MCF 10A (cell line): ENCODE results near the gene BLOC1S1. TPM values are rescaled to one million over a fixed set of nuclear protein-coding genes. Genes with fewer than 3 reads are reported as not detected.
A peak's percentile ranks its signal among the peaks of the same experiment; 100 is the strongest.

ENCODE experiments used
- BruUV-seq: library from RNA; stranded (reverse); fragments of 400-500 nt; replicated peaks from 2 replicates; lab custom pipeline; 2021; lab: Mats Ljungman, UMichigan
- CTCF ChIA-PET: fragments of 300-600 bp; sonication (Branson Sonifier 250); formaldehyde crosslinking; extraction: SDS; loops from one replicate; lab custom pipeline; 2021; ENCODE audit warnings: antibody characterized with exemption, inconsistent platforms; lab: Yijun Ruan, JAX
- POLR2A ChIA-PET: fragments of 300-600, 350-650 bp; sonication (Branson Sonifier 250); formaldehyde crosslinking; extraction: SDS; loops from one replicate; lab custom pipeline; 2020; ENCODE audit warnings: antibody characterized with exemption, inconsistent platforms; lab: Yijun Ruan, JAX
- DNase-seq: peaks from one replicate; pipeline ENCODE4 v3.0.0-alpha.2; 2018; ENCODE audit not compliant: unreplicated experiment
- H3K27ac Mint-ChIP-seq: one replicate; pipeline ENCODE4 v1.8.0; 2022; ENCODE audit warnings: mild to moderate bottlenecking, low read depth, mixed read lengths; ENCODE audit not compliant: unreplicated experiment
- H3K27me3 Mint-ChIP-seq: one replicate; pipeline ENCODE4 v1.8.0; 2022; ENCODE audit warnings: mixed read lengths; ENCODE audit not compliant: insufficient read depth, unreplicated experiment
- H3K36me3 Mint-ChIP-seq: one replicate; pipeline ENCODE4 v1.8.0; 2022; ENCODE audit warnings: mild to moderate bottlenecking, moderate library complexity, mixed read lengths; ENCODE audit not compliant: insufficient read depth, unreplicated experiment
- H3K4me1 Mint-ChIP-seq: one replicate; pipeline ENCODE4 v1.8.0; 2022; ENCODE audit warnings: mixed read lengths; ENCODE audit not compliant: insufficient read depth, unreplicated experiment
- H3K4me3 Mint-ChIP-seq: one replicate; pipeline ENCODE4 v1.8.0; 2022; ENCODE audit warnings: mild to moderate bottlenecking, moderate library complexity, mixed read lengths; ENCODE audit not compliant: unreplicated experiment
- H3K9me3 Mint-ChIP-seq: one replicate; pipeline ENCODE4 v1.8.0; 2022; ENCODE audit warnings: mixed read lengths; ENCODE audit not compliant: unreplicated experiment
- intact Hi-C: fragments of 100-400 bp; cut with micrococcal nuclease; formaldehyde crosslinking; loops from 2 replicates; pipeline ENCODE4 v1.14.1; 2022
- total RNA-seq: library from RNA; stranded (reverse); gene quantifications from 2 replicates; pipeline ENCODE4 v1.2.3, GENCODE V29; 2022
- TF ChIP-seq, protein P1 (sequence below): fragments of 200-600 bp; IDR thresholded peaks from one replicate; pipeline ENCODE4 v1.8.0; 2022; ENCODE audit warnings: antibody characterized with exemption, mild to moderate bottlenecking; ENCODE audit not compliant: unreplicated experiment

BLOC1S1 gene
- total RNA-seq, 1 experiment from 2014 or later, result 75.8 TPM

DNA sequence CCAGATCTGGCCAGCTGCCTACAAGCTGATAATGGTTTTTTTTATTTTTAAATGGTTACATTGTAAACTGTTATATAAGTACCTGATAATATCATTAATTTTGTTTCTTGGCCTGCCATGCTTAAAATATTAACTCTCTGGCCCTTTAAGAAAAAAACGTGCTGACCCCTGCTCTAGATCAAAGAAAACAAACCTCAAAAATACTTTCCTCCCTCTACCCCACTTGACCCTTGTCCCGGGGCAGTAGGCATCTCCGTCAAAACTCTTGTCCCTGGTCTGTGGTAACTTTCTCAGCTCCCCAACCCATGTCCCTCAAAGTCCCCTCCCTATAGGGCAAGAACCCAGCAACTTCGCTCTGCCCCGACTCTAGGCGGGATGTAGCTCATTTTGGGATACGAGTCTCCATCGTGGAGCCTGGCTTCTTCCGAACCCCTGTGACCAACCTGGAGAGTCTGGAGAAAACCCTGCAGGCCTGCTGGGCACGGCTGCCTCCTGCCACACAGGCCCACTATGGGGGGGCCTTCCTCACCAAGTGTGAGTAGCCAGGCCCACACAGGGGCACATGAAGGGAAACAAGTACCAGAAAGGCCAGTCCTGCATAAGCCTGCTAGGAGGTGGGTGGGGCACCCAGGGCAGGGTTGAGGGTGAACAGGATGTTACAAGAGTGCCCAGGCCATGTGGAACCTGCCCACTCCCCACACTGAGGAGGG, 7.8 kb downstream of the BLOC1S1 start:
- ChIA-PET POLR2A (interaction anchor here (0.6 kb wide), 1 partner anchor 1023 kb away, joined by 4 read pairs; no protein-coding TSS in a partner anchor), CTCF (interaction anchor here (0.9 kb wide), 1 partner anchor 12 kb away, joined by 4 read pairs; no protein-coding TSS in a partner anchor)
- Mint-ChIP-seq H3K36me3 (peaks cover 42% of the 10 kb centered on the region), H3K4me1 (peaks cover 8% of the 10 kb centered on the region), H3K9me3 (no peaks in the 10 kb centered on the region), H3K27me3 (no peaks in the 10 kb centered on the region), H3K27ac (no peak overlapping the region), H3K4me3 (no peak overlapping the region)
- DNase-seq, result no peak
- intact Hi-C loops, result no loop called here
- BruUV-seq, result no TSS peak
- TF ChIP-seq, protein P1, sequence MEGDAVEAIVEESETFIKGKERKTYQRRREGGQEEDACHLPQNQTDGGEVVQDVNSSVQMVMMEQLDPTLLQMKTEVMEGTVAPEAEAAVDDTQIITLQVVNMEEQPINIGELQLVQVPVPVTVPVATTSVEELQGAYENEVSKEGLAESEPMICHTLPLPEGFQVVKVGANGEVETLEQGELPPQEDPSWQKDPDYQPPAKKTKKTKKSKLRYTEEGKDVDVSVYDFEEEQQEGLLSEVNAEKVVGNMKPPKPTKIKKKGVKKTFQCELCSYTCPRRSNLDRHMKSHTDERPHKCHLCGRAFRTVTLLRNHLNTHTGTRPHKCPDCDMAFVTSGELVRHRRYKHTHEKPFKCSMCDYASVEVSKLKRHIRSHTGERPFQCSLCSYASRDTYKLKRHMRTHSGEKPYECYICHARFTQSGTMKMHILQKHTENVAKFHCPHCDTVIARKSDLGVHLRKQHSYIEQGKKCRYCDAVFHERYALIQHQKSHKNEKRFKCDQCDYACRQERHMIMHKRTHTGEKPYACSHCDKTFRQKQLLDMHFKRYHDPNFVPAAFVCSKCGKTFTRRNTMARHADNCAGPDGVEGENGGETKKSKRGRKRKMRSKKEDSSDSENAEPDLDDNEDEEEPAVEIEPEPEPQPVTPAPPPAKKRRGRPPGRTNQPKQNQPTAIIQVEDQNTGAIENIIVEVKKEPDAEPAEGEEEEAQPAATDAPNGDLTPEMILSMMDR, result no peak

DNA sequence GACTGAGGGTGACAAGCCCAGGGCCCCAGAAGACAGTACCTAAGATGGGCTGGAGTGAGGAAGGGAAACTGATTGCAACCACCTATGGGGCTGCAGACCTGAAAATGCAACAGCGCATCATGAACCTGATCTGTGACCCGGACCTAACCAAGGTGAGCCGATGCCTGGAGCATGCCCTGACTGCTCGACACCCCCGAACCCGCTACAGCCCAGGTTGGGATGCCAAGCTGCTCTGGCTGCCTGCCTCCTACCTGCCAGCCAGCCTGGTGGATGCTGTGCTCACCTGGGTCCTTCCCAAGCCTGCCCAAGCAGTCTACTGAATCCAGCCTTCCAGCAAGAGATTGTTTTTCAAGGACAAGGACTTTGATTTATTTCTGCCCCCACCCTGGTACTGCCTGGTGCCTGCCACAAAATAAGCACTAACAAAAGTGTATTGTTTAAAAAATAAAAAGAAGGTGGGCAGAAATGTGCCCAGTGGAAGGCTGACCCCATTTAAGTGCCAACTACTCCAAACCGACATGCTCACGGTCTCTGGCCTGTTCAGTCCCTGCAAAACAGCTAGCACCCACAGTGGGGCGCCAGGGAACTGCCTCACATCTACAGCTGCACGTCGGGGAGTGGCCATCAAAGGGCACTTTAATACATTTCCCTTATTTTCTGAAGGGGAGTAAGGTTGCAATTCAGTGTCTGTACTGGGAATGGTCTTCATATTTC, 8.5 kb downstream of the BLOC1S1 start:
- Mint-ChIP-seq H3K27ac (no peak overlapping the region), H3K4me1 (peaks cover 8% of the 10 kb centered on the region), H3K27me3 (no peaks in the 10 kb centered on the region), H3K4me3 (peak overlapping the region; percentile 3), H3K36me3 (peaks cover 42% of the 10 kb centered on the region), H3K9me3 (no peaks in the 10 kb centered on the region)
- CTCF ChIA-PET, result interaction anchor here (0.6 to 1.8 kb wide), 5 partner anchors 8 to 668 kb away, joined by 3 to 10 read pairs (median 5); no protein-coding TSS in a partner anchor
- POLR2A ChIA-PET, result interaction anchor here (0.6 to 1.3 kb wide), 3 partner anchors 8 to 1292 kb away, joined by 3 to 5 read pairs (median 3); no protein-coding TSS in a partner anchor
- no TSS peak for BruUV-seq
- TF ChIP-seq, protein P1, result peak; percentile 56
- peak; percentile 70 for DNase-seq
- intact Hi-C loops, result no loop called here

DNA sequence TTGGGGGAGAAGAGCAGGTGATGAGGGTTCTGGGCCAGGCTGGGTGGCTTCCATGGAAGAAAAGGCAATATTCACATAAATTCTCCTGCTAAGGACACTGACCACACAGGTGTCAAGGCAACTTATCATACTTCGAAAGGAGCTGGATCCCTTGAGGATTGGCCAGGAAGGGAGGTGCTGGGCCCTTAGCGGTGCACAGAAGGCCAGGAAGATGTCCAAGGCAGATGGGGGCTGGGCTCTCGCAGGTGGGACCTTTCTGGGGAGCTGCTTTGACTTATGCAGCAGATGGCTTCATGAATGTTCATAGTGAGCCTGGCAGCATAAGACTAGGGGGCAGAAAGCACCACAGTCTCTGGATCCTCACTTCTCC, 9.1 kb downstream of the BLOC1S1 start:
- Mint-ChIP-seq H3K36me3 (peaks cover 42% of the 10 kb centered on the region), H3K27ac (no peak overlapping the region), H3K27me3 (no peaks in the 10 kb centered on the region), H3K4me1 (peaks cover 14% of the 10 kb centered on the region), H3K9me3 (no peaks in the 10 kb centered on the region), H3K4me3 (peak overlapping the region; percentile 3)
- TF ChIP-seq, protein P1, result no peak
- intact Hi-C loops, result no loop called here
- no peak for DNase-seq
- BruUV-seq, result no TSS peak
- CTCF ChIA-PET, result interaction anchor here (0.6 to 1.8 kb wide), 6 partner anchors 8 to 1325 kb away, joined by 3 to 10 read pairs (median 4); no protein-coding TSS in a partner anchor
- POLR2A ChIA-PET, result interaction anchor here (0.6 to 1.3 kb wide), 3 partner anchors 9 to 1293 kb away, joined by 3 to 5 read pairs (median 3); no protein-coding TSS in a partner anchor

DNA sequence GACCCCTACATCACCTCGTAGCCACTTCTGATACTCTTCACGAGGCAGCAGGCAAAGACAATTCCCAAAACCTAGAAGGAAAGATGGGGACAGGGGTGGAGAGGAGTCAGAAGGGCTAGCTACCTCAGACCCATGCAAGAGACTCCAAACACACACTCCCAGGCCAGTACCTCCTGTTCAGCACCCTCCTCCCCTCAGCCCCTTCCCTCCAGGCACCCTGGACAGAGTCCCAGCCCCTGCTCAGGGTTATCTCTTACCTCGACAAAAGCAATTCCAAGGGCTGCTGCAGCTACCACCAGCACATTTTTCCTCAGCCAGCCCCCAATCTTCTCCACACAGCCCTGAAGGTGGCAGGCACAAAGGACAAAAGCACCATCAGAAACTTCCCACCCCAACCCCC, 9.7 kb downstream of the BLOC1S1 start:
- intact Hi-C loops, result no loop called here
- ChIA-PET CTCF (interaction anchor here (0.6 to 1.8 kb wide), 3 partner anchors 9 to 1326 kb away, joined by 3 to 10 read pairs (median 5); no protein-coding TSS in a partner anchor), POLR2A (interaction anchor here (1.3 kb wide), 1 partner anchor 208 kb away, joined by 3 read pairs; no protein-coding TSS in a partner anchor)
- TF ChIP-seq, protein P1, result no peak
- H3K27me3 Mint-ChIP-seq, result no peaks in the 10 kb centered on the region
- DNase-seq, result no peak
- peak overlapping the region; percentile 23 for H3K4me3 Mint-ChIP-seq
- H3K9me3 Mint-ChIP-seq, result no peaks in the 10 kb centered on the region
- H3K4me1 Mint-ChIP-seq, result peaks cover 20% of the 10 kb centered on the region
- H3K36me3 Mint-ChIP-seq, result peaks cover 42% of the 10 kb centered on the region
- BruUV-seq, result no TSS peak
- no peak overlapping the region for H3K27ac Mint-ChIP-seq
